Measurements from ENCODE around the gene KRT2.

DNA sequence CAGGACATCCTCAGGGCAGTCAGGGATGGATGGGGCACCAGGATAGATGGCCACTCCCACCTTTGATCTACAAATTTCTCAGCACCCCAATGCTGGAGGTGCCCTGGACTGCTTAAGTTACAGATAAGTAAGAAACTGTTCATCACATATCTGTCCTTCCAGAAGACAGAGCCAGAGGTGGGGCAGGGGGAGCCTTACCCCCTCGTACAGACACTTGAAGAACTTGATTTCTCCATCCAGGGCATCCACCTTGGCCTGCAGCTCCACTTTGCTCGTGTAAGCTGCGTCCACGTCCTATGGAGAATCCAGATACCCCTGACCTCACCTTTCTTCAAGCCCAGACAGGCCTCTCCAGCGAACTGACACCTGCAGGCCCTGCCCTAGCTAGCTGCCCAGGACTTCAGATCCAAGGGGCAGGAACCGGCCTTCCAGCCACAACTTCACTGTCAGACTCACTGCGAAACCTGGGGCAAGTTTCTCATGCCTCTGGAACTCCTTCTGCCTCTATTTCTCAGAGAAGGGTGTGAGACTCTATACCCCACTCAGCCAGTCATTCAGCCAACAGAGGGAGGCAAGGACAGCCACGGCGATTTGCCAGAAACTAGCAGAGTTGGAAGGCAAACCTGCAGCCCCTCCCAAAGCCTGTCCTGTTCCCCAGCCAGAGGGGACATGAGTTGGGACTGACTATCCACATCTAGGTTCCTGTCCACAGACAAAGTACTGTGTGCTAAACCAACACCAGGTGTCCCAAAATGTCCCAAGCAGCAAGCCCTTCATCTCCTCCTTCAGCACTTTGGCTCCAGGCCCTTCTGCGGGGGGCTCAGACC lies 37.4 kb downstream of the KRT2 start:
- TF ChIP-seq YY1 (IDR thresholded peaks at IDR 0.05; ENCODE audit: insufficient read depth, insufficient read length) (no peak), ZNF274 (IDR thresholded peaks at IDR 0.05; ENCODE audit: low read depth, low read length) (no peak), SUZ12 (IDR thresholded peaks at IDR 0.05; ENCODE audit: extremely low read depth, insufficient read depth, insufficient read length) (no peak)
